Suprapubic skin (tissue), 3 donors: ENCODE data around the gene MTG1.

Source experiments
- POLR2AphosphoS5 ChIP-seq, 3 donors: sonication (generic); formaldehyde crosslinking; IDR thresholded peaks; one replicate each; pipeline ENCODE4 v1.6.1; 2017; ENCODE audit warnings: antibody characterized with exemption in 3 of 3
- TF ChIP-seq, protein P1 (sequence below), 2 donors: fragments of 200-600 bp in 1 of 2; fragments of 450-650 bp in 1 of 2; sonication (generic) in 1 of 2; IDR thresholded peaks; one replicate each; pipeline ENCODE4 v1.5.1; 2016 to 2019; ENCODE audit warnings: antibody characterized with exemption in 2 of 2, mild to moderate bottlenecking in 1 of 2, moderate library complexity in 1 of 2

DNA sequence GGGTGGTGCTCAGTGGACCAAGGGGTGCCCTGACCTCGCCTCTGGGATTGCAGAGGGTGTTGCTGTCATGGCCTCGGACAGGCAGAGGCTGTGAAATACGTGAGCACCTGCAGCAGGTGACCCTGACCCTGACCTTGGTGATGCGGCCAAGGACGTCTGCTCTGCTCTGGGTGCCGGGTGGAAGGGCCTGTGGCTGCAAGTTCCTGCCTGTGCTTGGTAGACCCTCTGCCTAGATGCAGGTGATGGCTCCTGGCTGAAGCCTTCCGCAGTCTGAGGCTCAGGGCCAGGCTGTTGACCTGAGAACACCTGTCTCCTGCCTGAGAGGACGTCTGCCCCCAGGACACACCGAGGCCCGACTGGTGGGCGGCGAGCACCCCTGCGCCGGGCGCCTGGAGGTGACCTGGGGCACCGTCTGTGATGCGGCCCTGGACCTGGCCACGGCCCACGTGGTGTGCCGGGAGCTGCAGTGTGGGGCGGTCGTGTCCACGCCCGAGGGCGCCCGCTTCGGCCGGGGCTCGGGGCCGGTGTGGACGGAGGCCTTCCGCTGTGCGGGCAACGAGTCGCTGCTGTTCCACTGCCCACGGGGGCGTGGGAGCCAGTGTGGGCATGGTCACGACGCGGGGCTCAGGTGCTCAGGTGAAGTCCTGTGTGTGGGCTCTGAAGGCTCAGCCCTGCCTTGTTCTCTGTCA is 64.2 kb downstream of the MTG1 start:
- TF ChIP-seq, protein P1, sequence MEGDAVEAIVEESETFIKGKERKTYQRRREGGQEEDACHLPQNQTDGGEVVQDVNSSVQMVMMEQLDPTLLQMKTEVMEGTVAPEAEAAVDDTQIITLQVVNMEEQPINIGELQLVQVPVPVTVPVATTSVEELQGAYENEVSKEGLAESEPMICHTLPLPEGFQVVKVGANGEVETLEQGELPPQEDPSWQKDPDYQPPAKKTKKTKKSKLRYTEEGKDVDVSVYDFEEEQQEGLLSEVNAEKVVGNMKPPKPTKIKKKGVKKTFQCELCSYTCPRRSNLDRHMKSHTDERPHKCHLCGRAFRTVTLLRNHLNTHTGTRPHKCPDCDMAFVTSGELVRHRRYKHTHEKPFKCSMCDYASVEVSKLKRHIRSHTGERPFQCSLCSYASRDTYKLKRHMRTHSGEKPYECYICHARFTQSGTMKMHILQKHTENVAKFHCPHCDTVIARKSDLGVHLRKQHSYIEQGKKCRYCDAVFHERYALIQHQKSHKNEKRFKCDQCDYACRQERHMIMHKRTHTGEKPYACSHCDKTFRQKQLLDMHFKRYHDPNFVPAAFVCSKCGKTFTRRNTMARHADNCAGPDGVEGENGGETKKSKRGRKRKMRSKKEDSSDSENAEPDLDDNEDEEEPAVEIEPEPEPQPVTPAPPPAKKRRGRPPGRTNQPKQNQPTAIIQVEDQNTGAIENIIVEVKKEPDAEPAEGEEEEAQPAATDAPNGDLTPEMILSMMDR (IDR thresholded peaks at IDR 0.05), result no peak
- no peak for TF ChIP-seq POLR2AphosphoS5 (IDR thresholded peaks at IDR 0.05)
